AG08395 (cell line): ENCODE measurements around the gene SERTM1.

Source experiments
- DNase-seq: peaks from one replicate; pipeline ENCODE4 v3.0.0; 2012; ENCODE audit warnings: mixed read lengths, low spot score

The SERTM1 gene

GRCh38 chr13:36673838-36674326, at the start of gene SERTM1:
SERTM1 (plus strand) TSS chr13:36674020; CDS start chr13:36695079, 21,059 bp downstream.
- DNase-seq: no peak

- no peak for DNase-seq
Measured at GRCh38 chr13:36628377-36629056, 45.3 kb upstream of the SERTM1 start.

- DNase-seq: no peak
Measured at GRCh38 chr13:36629057-36629385, 44.8 kb upstream of the SERTM1 start.

- DNase-seq: no peak
Measured at GRCh38 chr13:36630181-36630803, 43.5 kb upstream of the SERTM1 start.

GRCh38 chr13:36639610-36640009, 34.2 kb upstream of the SERTM1 start:
- no peak for DNase-seq

GRCh38 chr13:36650611-36651010, 23.2 kb upstream of the SERTM1 start:
- no peak for DNase-seq

- no peak for DNase-seq
Measured at GRCh38 chr13:36665630-36666029, 8.2 kb upstream of the SERTM1 start.

- DNase-seq: no peak
Measured at GRCh38 chr13:36666477-36667229, 7.2 kb upstream of the SERTM1 start.

- no peak for DNase-seq
Measured at GRCh38 chr13:36668316-36668715, 5.5 kb upstream of the SERTM1 start.

GRCh38 chr13:36673352-36673751, 468 bp upstream of the SERTM1 start:
- no peak for DNase-seq

GRCh38 chr13:36674337-36675212, 755 bp downstream of the SERTM1 start:
- DNase-seq: no peak

GRCh38 chr13:36675213-36675536, 1.4 kb downstream of the SERTM1 start:
- DNase-seq: no peak

- no peak for DNase-seq
Measured at GRCh38 chr13:36680913-36681312, 7.1 kb downstream of the SERTM1 start.

- DNase-seq: no peak
Measured at GRCh38 chr13:36681894-36682624, 8.2 kb downstream of the SERTM1 start.

- no peak for DNase-seq
Measured at GRCh38 chr13:36683701-36684100, 9.9 kb downstream of the SERTM1 start.

GRCh38 chr13:36685927-36686326, 12.1 kb downstream of the SERTM1 start:
- peak; percentile 6 for DNase-seq

GRCh38 chr13:36696410-36697010, 22.7 kb downstream of the SERTM1 start:
- no peak for DNase-seq

GRCh38 chr13:36700170-36700569, 26.4 kb downstream of the SERTM1 start:
- no peak for DNase-seq

GRCh38 chr13:36706755-36707154, 32.9 kb downstream of the SERTM1 start:
- peak; percentile 46 for DNase-seq

GRCh38 chr13:36709136-36709890, 35.5 kb downstream of the SERTM1 start:
- DNase-seq: no peak
